ENCODE results near the gene METAP1D. TPM values are rescaled to one million over a fixed set of nuclear protein-coding genes. Genes with fewer than 3 reads are reported as not detected.

The METAP1D gene
- total and polyA plus RNA-seq, 12 donors = 1.7 to 21.8 (median 7.8) TPM

DNA sequence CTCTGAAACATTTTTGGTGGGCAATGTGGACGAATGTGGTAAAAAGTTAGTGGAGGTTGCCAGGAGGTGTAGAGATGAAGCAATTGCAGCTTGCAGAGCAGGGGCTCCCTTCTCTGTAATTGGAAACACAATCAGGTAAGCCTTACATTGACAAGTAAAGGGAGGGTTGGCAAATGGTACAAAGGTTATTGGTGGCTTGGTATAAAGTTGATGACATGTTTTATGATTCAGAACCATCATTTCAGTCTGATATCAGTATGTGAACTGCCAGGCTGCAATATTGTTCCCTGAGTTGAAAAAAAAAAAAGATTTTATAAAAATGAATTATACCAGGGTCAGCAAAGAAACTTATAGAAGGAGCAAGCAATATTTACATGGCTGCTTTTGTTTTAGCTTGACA lies 71.2 kb downstream of the METAP1D start:
- Histone ChIP-seq H3K27ac (no peak overlapping the region), H3K4me3 (no peak overlapping the region), H3K9me3 (replicated peaks in 1 of 3) (no peaks in the 10 kb centered on the region), H3K4me1 (replicated peaks in 1 of 2) (no peaks in the 10 kb centered on the region), H3K36me3 (replicated peaks in 1 of 2) (no peaks in the 10 kb centered on the region), H3K27me3 (no peaks in the 10 kb centered on the region)
- intact Hi-C loops (cut with DNase I) = no loop called here
- TF ChIP-seq, protein P1, sequence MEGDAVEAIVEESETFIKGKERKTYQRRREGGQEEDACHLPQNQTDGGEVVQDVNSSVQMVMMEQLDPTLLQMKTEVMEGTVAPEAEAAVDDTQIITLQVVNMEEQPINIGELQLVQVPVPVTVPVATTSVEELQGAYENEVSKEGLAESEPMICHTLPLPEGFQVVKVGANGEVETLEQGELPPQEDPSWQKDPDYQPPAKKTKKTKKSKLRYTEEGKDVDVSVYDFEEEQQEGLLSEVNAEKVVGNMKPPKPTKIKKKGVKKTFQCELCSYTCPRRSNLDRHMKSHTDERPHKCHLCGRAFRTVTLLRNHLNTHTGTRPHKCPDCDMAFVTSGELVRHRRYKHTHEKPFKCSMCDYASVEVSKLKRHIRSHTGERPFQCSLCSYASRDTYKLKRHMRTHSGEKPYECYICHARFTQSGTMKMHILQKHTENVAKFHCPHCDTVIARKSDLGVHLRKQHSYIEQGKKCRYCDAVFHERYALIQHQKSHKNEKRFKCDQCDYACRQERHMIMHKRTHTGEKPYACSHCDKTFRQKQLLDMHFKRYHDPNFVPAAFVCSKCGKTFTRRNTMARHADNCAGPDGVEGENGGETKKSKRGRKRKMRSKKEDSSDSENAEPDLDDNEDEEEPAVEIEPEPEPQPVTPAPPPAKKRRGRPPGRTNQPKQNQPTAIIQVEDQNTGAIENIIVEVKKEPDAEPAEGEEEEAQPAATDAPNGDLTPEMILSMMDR (IDR thresholded peaks at IDR 0.05) = no peak
- TF ChIP-seq POLR2A (IDR thresholded peaks at IDR 0.05) = no peak
- no peak for DNase-seq
- WGBS, 4 donors = 80 to 97% (median 89%) methylated on average over 1 of the region's 1 CpG

DNA sequence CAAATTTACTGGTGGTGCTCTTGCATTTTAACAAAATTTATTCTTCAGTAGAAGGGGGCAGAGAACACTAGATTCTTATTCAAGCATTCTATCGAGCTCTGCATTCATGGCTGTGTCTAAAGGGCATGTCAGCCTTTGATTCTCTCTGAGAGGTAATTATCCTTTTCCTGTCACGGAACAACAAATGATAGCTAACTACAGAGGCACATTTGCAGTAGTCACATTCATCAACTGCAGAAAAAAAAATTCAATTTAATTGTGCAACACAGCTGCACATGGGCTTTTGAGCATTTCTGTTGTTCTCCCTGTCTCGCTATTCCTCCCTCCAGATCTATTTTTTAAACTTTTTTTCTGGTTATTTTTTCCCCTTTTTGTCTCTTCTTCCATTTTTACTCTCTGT lies 72.5 kb downstream of the METAP1D start:
- Histone ChIP-seq H3K36me3 (replicated peaks in 1 of 2) (no peaks in the 10 kb centered on the region), H3K4me3 (no peak overlapping the region), H3K27ac (no peak overlapping the region), H3K27me3 (no peaks in the 10 kb centered on the region), H3K4me1 (replicated peaks in 1 of 2) (no peaks in the 10 kb centered on the region), H3K9me3 (replicated peaks in 1 of 3) (no peaks in the 10 kb centered on the region)
- intact Hi-C loops (cut with DNase I) = no loop called here
- WGBS, 4 donors = 91 to 96% (median 93%) methylated on average over 3 of the region's 3 CpGs
- DNase-seq = no peak
- TF ChIP-seq, protein P1 (IDR thresholded peaks at IDR 0.05) = no peak
- no peak for TF ChIP-seq POLR2A (IDR thresholded peaks at IDR 0.05)

DNA sequence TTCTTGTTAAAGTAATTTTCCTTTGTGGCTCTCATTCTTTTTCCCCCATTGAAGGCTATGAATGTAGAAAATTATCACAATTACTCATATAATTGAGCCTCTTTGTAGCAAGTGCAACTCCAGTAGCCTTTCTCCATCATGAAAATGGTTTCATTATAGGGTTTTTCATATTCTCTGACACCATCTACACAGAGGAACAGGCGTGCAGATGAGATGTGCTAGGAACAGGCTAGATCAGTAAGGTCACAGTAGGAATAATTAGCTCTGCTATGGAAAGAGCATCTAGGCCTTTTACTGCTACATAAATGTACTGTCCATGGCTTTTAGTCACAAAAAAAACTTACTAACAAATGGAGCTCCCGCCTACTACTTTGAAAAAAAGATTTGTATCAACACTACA lies 73.0 kb downstream of the METAP1D start:
- H3K27ac ChIP-seq = no peak overlapping the region
- DNase-seq = no peak
- H3K27me3 ChIP-seq = no peaks in the 10 kb centered on the region
- WGBS, 4 donors = 94 to 96% (median 96%) methylated on average over 2 of the region's 2 CpGs
- intact Hi-C loops (cut with DNase I) = no loop called here
- H3K9me3 ChIP-seq (replicated peaks in 1 of 3) = no peaks in the 10 kb centered on the region
- H3K4me1 ChIP-seq (replicated peaks in 1 of 2) = no peaks in the 10 kb centered on the region
- TF ChIP-seq, protein P1 (IDR thresholded peaks at IDR 0.05) = no peak
- no peak for TF ChIP-seq POLR2A (IDR thresholded peaks at IDR 0.05)
- no peaks in the 10 kb centered on the region for H3K36me3 ChIP-seq (replicated peaks in 1 of 2)
- no peak overlapping the region for H3K4me3 ChIP-seq

DNA sequence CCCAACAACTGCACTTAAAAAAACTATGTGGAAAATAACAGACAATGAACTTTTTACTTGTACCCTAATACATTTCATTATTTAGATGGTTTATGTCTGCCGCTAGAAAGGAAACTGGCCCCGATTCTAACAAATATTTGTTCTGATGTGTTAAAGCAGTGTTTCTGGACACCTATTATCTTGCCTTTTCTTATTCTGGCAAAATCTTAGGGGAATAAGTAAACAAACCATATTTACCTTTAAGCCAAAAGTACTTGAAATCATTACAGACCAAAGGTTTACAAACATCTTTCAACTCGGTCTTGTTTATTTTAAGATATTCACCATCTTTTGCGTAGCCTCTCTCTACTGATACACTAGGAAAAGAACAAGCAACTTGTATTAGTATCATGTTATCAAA lies 73.8 kb downstream of the METAP1D start:
- WGBS, 4 donors = 92 to 99% (median 97%) methylated on average over 4 of the region's 4 CpGs
- H3K9me3 ChIP-seq (replicated peaks in 1 of 3) = no peaks in the 10 kb centered on the region
- H3K27ac ChIP-seq = no peak overlapping the region
- no peaks in the 10 kb centered on the region for H3K4me1 ChIP-seq (replicated peaks in 1 of 2)
- no peak for TF ChIP-seq POLR2A (IDR thresholded peaks at IDR 0.05)
- TF ChIP-seq, protein P1 (IDR thresholded peaks at IDR 0.05) = no peak
- no peak overlapping the region for H3K4me3 ChIP-seq
- H3K27me3 ChIP-seq = no peaks in the 10 kb centered on the region
- intact Hi-C loops (cut with DNase I) = no loop called here
- no peaks in the 10 kb centered on the region for H3K36me3 ChIP-seq (replicated peaks in 1 of 2)
- no peak for DNase-seq
